ENCODE results near the gene EPN1. TPM values are rescaled to one million over a fixed set of nuclear protein-coding genes. Genes with fewer than 3 reads are reported as not detected.

EPN1 gene
- total RNA-seq, 2 donors from 2014 or later = 148 to 149 TPM

- Mint-ChIP-seq H3K27me3 (ENCODE audit: insufficient read depth) (no peaks in the 10 kb centered on the region), H3K4me1 (peaks cover 25% of the 10 kb centered on the region), H3K4me3 (peak overlapping the region; percentile 94), H3K27ac (peak overlapping the region; percentile 21), H3K9me3 (no peaks in the 10 kb centered on the region), H3K36me3 (ENCODE audit: low read depth) (peaks cover 24% of the 10 kb centered on the region)
- TF ChIP-seq CTCF (conservative IDR thresholded peaks at IDR 0.05) = no peak
- Histone ChIP-seq H3K4me1 (ENCODE audit: control insufficient read depth, insufficient read depth, low read length) (peaks cover 5% of the 10 kb centered on the region), H3K9me3 (ENCODE audit: control insufficient read depth, low read length) (no peaks in the 10 kb centered on the region), H3K9ac (ENCODE audit: extremely low read depth, low read length, poor library complexity, severe bottlenecking) (peak overlapping the region; percentile 94), H3K4me3 (ENCODE audit: low read length) (peak overlapping the region; percentile 97), H3K27ac (ENCODE audit: low read depth, low read length) (no peak overlapping the region), H3K36me3 (ENCODE audit: control insufficient read depth, insufficient read depth, low read length) (peaks cover 26% of the 10 kb centered on the region), H3K27me3 (ENCODE audit: control insufficient read depth, insufficient read depth, low read length, poor library complexity, severe bottlenecking) (no peaks in the 10 kb centered on the region)
- WGBS, 2 experiments (ENCODE audit: insufficient coverage in 1 of 2, insufficient read length in 1 of 2) = 76 to 80% methylated on average over 4 to 7 of the region's 7 CpGs
- DNase-seq = no peak
Observed at GRCh38 chr19:55656552-55656951, 18.5 kb upstream of the EPN1 start.

- TF ChIP-seq CTCF (conservative IDR thresholded peaks at IDR 0.05) = no peak
- peaks cover 24% of the 10 kb centered on the region for H3K4me1 Mint-ChIP-seq
- no peak overlapping the region for H3K27ac ChIP-seq (ENCODE audit: low read depth, low read length)
- H3K4me1 ChIP-seq (ENCODE audit: control insufficient read depth, insufficient read depth, low read length) = peaks cover 5% of the 10 kb centered on the region
- H3K4me3 ChIP-seq (ENCODE audit: low read length) = peak overlapping the region; percentile 97
- no peak for DNase-seq
- no peaks in the 10 kb centered on the region for H3K9me3 Mint-ChIP-seq
- no peaks in the 10 kb centered on the region for H3K9me3 ChIP-seq (ENCODE audit: control insufficient read depth, low read length)
- no peaks in the 10 kb centered on the region for H3K27me3 Mint-ChIP-seq (ENCODE audit: insufficient read depth)
- H3K27me3 ChIP-seq (ENCODE audit: control insufficient read depth, insufficient read depth, low read length, poor library complexity, severe bottlenecking) = no peaks in the 10 kb centered on the region
- peak overlapping the region; percentile 42 for H3K27ac Mint-ChIP-seq
- WGBS, 2 experiments (ENCODE audit: insufficient coverage in 1 of 2, insufficient read length in 1 of 2) = 78 to 87% methylated on average over 13 to 18 of the region's 18 CpGs
- H3K36me3 ChIP-seq (ENCODE audit: control insufficient read depth, insufficient read depth, low read length) = peaks cover 27% of the 10 kb centered on the region
- H3K9ac ChIP-seq (ENCODE audit: extremely low read depth, low read length, poor library complexity, severe bottlenecking) = peak overlapping the region; percentile 94
- peaks cover 27% of the 10 kb centered on the region for H3K36me3 Mint-ChIP-seq (ENCODE audit: low read depth)
- H3K4me3 Mint-ChIP-seq = peak overlapping the region; percentile 94
Observed at GRCh38 chr19:55656988-55657747, 17.9 kb upstream of the EPN1 start.

- Histone ChIP-seq H3K9ac (ENCODE audit: extremely low read depth, low read length, poor library complexity, severe bottlenecking) (no peak overlapping the region), H3K27ac (ENCODE audit: low read depth, low read length) (no peak overlapping the region), H3K4me1 (ENCODE audit: control insufficient read depth, insufficient read depth, low read length) (peaks cover 5% of the 10 kb centered on the region), H3K27me3 (ENCODE audit: control insufficient read depth, insufficient read depth, low read length, poor library complexity, severe bottlenecking) (no peaks in the 10 kb centered on the region), H3K9me3 (ENCODE audit: control insufficient read depth, low read length) (no peaks in the 10 kb centered on the region), H3K4me3 (ENCODE audit: low read length) (no peak overlapping the region), H3K36me3 (ENCODE audit: control insufficient read depth, insufficient read depth, low read length) (peaks cover 41% of the 10 kb centered on the region)
- Mint-ChIP-seq H3K4me3 (no peak overlapping the region), H3K9me3 (no peaks in the 10 kb centered on the region), H3K36me3 (ENCODE audit: low read depth) (peaks cover 39% of the 10 kb centered on the region), H3K27me3 (ENCODE audit: insufficient read depth) (no peaks in the 10 kb centered on the region), H3K4me1 (peaks cover 22% of the 10 kb centered on the region), H3K27ac (peak overlapping the region; percentile 68)
- WGBS, 2 experiments (ENCODE audit: insufficient coverage in 1 of 2, insufficient read length in 1 of 2) = 95% methylated on average over 31 to 37 of the region's 37 CpGs
- TF ChIP-seq CTCF (conservative IDR thresholded peaks at IDR 0.05) = no peak
- no peak for DNase-seq
Observed at GRCh38 chr19:55658846-55659459, 16.1 kb upstream of the EPN1 start.
